ENCODE measurements around the gene ASIC2.

Gene ASIC2

DNA sequence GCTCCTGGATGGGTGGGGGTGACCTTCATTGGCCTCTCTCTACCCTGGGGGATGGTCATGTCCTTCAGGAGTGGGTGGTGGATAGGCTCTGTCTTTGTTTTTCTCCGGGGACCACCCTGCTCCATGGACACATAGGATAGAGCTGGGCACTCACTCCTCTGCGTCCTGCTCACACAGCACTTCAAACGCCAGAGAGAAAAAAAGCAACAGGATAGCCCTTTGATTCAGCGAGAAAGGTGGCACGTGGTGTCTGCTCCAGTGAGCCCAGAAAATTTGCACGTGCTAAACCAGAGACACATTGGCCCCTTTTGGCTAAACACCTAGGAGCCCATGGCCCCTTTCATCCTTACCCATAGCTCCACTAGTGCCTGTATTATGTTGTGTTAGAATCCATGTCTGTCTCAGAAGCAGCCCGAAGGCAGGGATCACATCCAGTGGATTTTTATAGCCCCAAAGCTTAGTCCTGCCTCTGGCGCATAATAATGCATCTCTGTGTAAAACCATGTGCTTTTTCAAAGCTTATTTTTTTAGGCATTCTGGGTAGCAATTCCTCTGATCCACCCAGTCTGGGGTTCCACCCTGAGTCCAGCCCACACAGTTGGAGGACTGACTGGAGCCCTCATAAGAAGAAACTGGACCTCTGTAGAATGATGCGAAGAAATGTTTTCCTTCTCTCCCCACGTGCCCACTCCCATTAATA, 90.1 kb downstream of the ASIC2 start:
- no peak for DNase-seq

DNA sequence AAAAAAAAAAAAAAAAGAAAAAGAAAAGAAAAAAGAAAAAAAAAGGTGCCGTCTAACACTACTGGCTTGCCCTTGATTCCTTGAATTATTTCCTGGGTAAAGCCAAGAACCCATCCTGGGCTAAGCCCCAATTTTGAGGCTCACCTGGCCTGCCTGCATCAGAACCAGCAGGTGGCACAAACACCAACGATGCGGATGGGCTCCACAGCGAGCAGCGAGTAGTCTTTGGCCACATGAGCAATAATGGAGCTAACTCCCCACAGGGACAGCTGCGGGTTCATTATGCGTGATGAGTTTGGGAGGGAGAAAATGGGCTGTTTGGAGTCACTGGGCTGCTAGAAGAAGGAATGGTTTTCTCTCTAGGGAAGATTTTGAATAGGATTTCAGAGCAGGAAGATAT, 91.1 kb downstream of the ASIC2 start:
- no peak for DNase-seq

DNA sequence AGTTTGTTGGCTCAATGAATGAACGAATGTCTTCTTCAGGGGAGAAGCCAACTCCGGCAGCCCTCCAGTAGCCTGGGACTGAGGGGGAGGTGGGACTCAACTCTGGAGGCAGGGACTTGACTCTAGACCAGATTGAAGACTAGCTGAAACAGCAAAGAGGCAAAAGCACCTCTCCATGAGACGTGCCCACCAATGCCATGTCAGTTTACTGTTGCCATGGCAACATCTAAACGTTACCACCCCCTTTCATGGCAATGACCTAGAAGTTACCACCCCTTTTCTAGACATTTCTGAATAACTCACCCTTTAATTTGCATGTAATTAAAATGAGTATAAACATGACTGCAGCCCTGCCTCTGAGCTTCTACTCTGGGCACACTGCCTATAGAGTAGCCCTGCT, 91.8 kb downstream of the ASIC2 start:
- no peak for DNase-seq

GRCh38 chr17:33200587-33200986, 92.5 kb downstream of the ASIC2 start:
- no peak for DNase-seq

GRCh38 chr17:33199571-33200510, 93.3 kb downstream of the ASIC2 start:
- DNase-seq: no peak

DNA sequence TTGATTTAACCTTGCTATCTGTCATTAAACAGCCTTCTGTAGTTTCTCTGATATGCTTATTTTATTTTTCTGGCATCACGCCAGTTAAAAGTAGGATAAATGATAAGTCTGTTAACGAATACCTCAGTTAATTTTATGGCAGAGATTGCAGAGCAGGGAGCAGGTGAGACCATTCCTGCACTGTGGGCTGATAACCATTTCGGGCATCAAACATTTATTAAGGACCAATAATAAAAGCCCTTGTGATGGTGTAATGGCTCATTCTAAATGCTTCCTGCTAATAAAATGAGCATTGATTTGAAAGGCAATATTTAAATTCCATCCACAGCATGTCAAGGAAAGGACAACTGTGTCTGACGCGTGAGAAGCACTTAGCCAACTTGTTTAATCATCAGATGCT, 94.1 kb downstream of the ASIC2 start:
- DNase-seq: no peak

DNA sequence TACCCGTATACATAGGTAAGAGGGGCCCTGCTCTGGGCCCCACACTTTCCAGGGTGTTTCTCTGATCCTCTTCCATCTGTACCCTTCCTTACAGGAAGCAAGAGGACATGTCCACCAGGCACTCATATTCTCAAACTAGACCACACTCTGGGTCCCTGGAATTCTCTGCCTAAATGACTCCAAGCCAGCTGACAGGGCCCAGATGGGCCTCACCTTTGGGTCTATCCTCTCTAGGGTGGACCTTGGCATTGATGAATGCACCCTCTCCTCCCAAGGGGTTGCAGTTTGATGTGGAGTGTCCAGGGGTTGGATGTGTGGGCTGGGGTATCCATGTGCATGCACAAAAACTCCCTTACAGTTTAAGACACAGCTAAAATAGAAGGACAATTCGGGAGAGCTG, 95.8 kb downstream of the ASIC2 start:
- DNase-seq: no peak

- DNase-seq: no peak
These were observed 96.2 kb downstream of the ASIC2 start for GRCh38 chr17:33196883-33197282.

DNA sequence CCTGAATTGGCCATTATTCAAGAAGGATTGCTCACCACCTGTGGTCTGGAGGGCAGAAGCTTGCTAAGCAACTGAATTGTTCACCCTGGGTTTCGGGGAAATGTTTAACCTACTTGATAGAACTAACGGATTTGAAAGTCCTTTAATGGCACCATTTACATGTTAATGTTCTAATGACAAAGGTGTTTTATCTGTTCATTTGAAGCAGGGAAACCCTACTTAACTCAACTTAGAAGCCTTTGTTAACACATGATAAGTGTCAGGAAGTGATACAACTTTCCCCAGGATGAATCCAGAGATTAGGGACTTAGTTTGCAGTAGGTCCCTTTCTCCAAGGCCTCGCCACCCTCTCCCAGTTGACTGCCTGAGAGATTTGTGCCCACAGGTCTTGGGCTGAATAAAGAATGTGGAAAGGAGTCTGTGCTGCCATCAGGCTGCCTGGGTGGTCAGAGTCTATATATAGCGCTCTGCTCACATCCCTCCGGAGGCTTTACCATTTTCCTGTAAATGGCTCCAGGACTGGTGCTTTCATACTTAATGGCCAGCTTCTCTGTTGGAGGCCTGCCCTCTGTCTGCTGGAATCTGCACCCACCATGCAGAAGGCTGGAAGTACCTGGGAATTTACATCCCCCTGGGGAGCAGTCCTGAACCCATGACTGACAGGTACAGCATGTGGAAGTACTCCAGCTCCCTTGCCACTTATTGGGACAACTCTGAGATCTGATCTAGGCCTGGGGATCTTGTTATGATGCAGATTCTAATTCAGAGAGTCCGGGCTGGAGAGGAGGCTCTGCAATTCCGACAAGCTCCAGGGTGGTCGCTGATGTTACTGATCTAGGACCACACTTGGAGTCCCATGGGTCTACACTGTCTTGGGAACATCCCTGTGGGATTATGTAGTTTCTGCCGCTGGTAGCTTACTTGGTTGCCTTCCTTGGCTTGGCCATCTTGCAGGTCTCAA, 99.9 kb downstream of the ASIC2 start:
- no peak for DNase-seq

GRCh38 chr17:33183487-33184026, 109.5 kb downstream of the ASIC2 start:
- no peak for DNase-seq

GRCh38 chr17:33179151-33179550, 113.9 kb downstream of the ASIC2 start:
- DNase-seq: no peak

GRCh38 chr17:33178681-33179080, 114.4 kb downstream of the ASIC2 start:
- DNase-seq: no peak

GRCh38 chr17:33175562-33175961, 117.5 kb downstream of the ASIC2 start:
- no peak for DNase-seq

DNA sequence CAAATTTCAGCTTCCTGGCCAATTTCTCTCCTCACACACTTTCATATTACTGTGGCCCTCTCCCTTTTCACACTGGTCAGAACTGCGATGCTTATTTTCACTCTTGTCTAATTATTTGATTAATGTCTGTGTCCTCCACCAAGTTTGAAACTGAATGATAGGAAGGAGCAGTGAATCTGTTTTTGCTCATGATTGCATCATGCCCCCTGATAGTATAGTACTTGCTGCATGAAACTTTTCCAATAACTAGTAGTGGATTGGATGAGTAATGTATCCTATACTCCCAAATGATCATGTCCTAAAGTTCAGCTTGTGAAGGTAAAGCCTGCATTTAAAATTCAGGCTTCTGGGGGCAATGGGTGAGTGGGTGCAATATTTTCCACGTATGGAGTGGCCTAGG, 121.2 kb downstream of the ASIC2 start:
- no peak for DNase-seq

GRCh38 chr17:33169580-33170285, 123.4 kb downstream of the ASIC2 start:
- DNase-seq: no peak

- DNase-seq: no peak
These were observed 125.4 kb downstream of the ASIC2 start for GRCh38 chr17:33167736-33168135.

DNA sequence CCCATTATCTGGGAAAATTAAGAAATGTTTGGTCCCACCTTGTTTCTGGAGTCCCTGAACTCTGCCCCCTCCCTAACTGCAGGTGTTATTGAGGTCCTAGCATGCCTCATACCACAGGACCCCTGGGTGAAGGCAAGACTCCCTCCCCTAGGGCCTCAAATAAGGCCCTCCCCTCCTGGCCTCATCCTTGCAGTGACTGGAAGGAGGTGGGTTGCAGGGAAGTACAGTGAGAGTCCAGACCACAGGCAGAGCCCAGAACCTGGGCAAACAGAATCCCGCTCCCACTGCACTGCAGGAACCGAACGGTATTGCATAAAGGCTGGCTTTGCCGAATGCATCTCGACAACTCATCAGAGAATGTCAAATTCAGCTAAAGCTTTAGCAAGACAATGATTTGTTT, 126.6 kb downstream of the ASIC2 start:
- no peak for DNase-seq

GRCh38 chr17:33164169-33164881, 128.8 kb downstream of the ASIC2 start:
- DNase-seq: no peak

DNA sequence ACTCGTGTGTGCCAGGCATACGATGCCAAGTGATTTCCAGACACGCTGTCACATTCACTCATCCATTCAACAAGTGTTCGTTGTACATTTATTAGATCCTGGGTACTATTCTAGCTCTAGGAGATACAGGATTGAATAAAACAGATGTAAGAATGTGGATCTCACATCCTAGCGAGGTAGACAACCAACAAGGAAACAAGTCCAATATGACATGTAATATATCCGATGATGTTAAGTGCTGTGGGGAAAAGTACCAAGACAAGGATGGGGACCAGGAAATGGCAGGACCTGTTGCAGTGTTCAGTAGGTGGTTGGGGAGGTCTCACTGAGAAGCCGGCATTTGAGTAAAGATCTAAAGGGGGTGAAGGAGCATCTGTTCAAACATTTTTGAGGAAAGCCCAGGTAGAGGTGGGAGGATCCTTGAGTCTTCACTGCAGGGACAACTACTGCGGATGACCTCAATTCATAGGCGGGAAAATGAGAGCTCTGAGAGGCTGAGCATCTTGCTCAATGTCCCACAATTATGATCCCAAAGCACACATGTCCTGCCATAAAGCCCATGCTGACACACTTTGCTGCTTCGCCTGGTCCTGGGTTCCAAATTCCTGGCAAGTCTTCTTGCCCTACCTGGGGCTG, 129.4 kb downstream of the ASIC2 start:
- no peak for DNase-seq

DNA sequence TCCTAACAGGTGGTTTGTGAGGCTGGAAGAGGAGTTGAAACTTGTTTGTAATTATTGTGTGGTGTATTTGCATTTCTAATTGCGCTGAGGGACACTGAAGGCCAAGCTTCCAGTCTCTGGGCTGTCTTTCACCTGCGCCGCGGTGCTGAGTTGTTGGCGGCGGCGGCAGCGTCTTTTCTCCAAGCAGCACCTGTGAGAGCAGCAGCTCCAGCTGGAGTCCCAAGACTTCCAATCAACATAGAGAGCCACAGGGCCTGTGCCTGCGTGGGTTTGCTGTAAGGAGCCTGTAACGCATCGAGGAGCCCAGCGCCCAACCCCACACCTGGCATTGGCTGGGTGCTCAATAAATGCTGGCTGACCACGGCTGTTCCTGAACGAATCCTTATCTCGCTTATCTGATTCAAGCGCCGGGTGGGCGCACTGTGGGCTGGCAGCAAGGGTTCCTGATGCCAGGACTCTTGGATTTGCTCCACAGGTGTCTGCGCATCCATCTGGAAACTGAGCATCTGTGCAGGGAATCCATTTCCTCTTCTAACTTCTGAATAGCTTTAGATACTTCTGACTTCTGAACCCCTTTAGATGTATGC, 138.1 kb downstream of the ASIC2 start:
- no peak for DNase-seq
